Caco-2 (cell line): ENCODE results near the gene FPR1. TPM values are rescaled to one million over a fixed set of nuclear protein-coding genes. Genes with fewer than 3 reads are reported as not detected.

Experiments used
- BruUV-seq: library from RNA; stranded (reverse); fragments of 400-500 nt; replicated peaks from 2 replicates; lab custom pipeline; 2021; lab: Mats Ljungman, UMichigan
- CTCF ChIA-PET: fragments of 300-600 bp; sonication (Branson Sonifier 250); formaldehyde crosslinking; loops from one replicate; lab custom pipeline; 2022; ENCODE audit warnings: antibody characterized with exemption; lab: Charles Lee
- POLR2A ChIA-PET: fragments of 300-600 bp; sonication (Branson Sonifier 250); formaldehyde crosslinking; loops from one replicate; lab custom pipeline; 2022; ENCODE audit warnings: antibody characterized with exemption; lab: Charles Lee
- DNase-seq, 2 experiments: peaks; one replicate each; pipeline versions ENCODE4 v3.0.0 to v3.0.0-alpha.2; 2020 to 2022
- H3K27me3 ChIP-seq: replicated peaks from 2 replicates; pipeline ENCODE4 v1.6.0; 2011; ENCODE audit warnings: low read length; ENCODE audit not compliant: control insufficient read depth, insufficient read depth
- H3K36me3 ChIP-seq: 2 replicates; pipeline ENCODE4 v1.5.1; 2011; ENCODE audit warnings: low read length; ENCODE audit not compliant: control insufficient read depth, insufficient read depth
- H3K4me1 ChIP-seq: fragments of 250-450 bp; sonication (Bioruptor Pico); 2 replicates; pipeline ENCODE4 v1.5.1; 2020; ENCODE audit warnings: mild to moderate bottlenecking
- H3K4me3 ChIP-seq: 2 replicates; pipeline ENCODE4 v1.5.1; 2011; ENCODE audit warnings: low read depth, mild to moderate bottlenecking, control low read depth, low read length
- H3K9me3 ChIP-seq: fragments of 250-450 bp; sonication (Bioruptor Pico); 2 replicates; pipeline ENCODE4 v1.5.1; 2020; ENCODE audit warnings: mild to moderate bottlenecking, moderate library complexity
- H3K27ac Mint-ChIP-seq: one replicate; pipeline ENCODE4 v1.8.0; 2022; ENCODE audit warnings: mixed read lengths; ENCODE audit not compliant: unreplicated experiment
- H3K27me3 Mint-ChIP-seq: one replicate; pipeline ENCODE4 v1.8.0; 2022; ENCODE audit warnings: mixed read lengths; ENCODE audit not compliant: insufficient read depth, unreplicated experiment
- H3K36me3 Mint-ChIP-seq: one replicate; pipeline ENCODE4 v1.8.0; 2022; ENCODE audit warnings: mild to moderate bottlenecking, mixed read lengths; ENCODE audit not compliant: insufficient read depth, unreplicated experiment
- H3K4me1 Mint-ChIP-seq: one replicate; pipeline ENCODE4 v1.8.0; 2022; ENCODE audit warnings: low read depth, mixed read lengths; ENCODE audit not compliant: unreplicated experiment
- H3K4me3 Mint-ChIP-seq: one replicate; pipeline ENCODE4 v1.8.0; 2022; ENCODE audit warnings: mild to moderate bottlenecking, moderate library complexity, mixed read lengths; ENCODE audit not compliant: unreplicated experiment
- H3K9me3 Mint-ChIP-seq: one replicate; pipeline ENCODE4 v1.8.0; 2022; ENCODE audit warnings: mixed read lengths; ENCODE audit not compliant: unreplicated experiment
- intact Hi-C: fragments of 100-400 bp; cut with micrococcal nuclease; formaldehyde crosslinking; loops from one replicate; pipeline ENCODE4 v1.10.0; 2022; ENCODE audit not compliant: unreplicated experiment
- total RNA-seq: library from RNA; stranded (reverse); gene quantifications from 2 replicates; pipeline ENCODE4 v1.2.3, GENCODE V29; 2022
- TF ChIP-seq, protein P1 (sequence below), 2 experiments: fragments of 200-600 bp in 1 of 2; IDR thresholded peaks; 1 replicate in 1 of 2; 2 replicates in 1 of 2; pipeline versions ENCODE4 v1.5.1 to v1.8.0; 2011 to 2022; ENCODE audit warnings: antibody characterized with exemption in 1 of 2, control low read depth in 1 of 2, inconsistent platforms in 1 of 2, low read depth in 1 of 2, low read length in 1 of 2, mild to moderate bottlenecking in 1 of 2, moderate library complexity in 1 of 2; ENCODE audit not compliant: insufficient read depth in 1 of 2, severe bottlenecking in 1 of 2, unreplicated experiment in 1 of 2

The FPR1 gene
- total RNA-seq, 1 experiment from 2014 or later = not detected

- Histone ChIP-seq H3K4me1 (no peaks in the 10 kb centered on the region), H3K9me3 (no peaks in the 10 kb centered on the region), H3K27me3 (no peaks in the 10 kb centered on the region), H3K4me3 (no peak overlapping the region), H3K36me3 (no peaks in the 10 kb centered on the region)
- CTCF ChIA-PET = no interaction called here
- Mint-ChIP-seq H3K27me3 (no peaks in the 10 kb centered on the region), H3K27ac (no peak overlapping the region), H3K4me1 (no peaks in the 10 kb centered on the region), H3K9me3 (peaks cover 13% of the 10 kb centered on the region), H3K4me3 (no peak overlapping the region), H3K36me3 (no peaks in the 10 kb centered on the region)
- POLR2A ChIA-PET = no interaction called here
- peak in 1 of 2 experiments; percentile 7 for DNase-seq
- no TSS peak for BruUV-seq
- TF ChIP-seq, protein P1, sequence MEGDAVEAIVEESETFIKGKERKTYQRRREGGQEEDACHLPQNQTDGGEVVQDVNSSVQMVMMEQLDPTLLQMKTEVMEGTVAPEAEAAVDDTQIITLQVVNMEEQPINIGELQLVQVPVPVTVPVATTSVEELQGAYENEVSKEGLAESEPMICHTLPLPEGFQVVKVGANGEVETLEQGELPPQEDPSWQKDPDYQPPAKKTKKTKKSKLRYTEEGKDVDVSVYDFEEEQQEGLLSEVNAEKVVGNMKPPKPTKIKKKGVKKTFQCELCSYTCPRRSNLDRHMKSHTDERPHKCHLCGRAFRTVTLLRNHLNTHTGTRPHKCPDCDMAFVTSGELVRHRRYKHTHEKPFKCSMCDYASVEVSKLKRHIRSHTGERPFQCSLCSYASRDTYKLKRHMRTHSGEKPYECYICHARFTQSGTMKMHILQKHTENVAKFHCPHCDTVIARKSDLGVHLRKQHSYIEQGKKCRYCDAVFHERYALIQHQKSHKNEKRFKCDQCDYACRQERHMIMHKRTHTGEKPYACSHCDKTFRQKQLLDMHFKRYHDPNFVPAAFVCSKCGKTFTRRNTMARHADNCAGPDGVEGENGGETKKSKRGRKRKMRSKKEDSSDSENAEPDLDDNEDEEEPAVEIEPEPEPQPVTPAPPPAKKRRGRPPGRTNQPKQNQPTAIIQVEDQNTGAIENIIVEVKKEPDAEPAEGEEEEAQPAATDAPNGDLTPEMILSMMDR (IDR thresholded peaks at IDR 0.05; ENCODE audit: insufficient read depth in 1 of 2, low read depth in 1 of 2, low read length in 1 of 2, severe bottlenecking in 1 of 2, unreplicated experiment in 1 of 2) = no peak
- intact Hi-C loops = loop anchor here (2.0 kb wide), 1 partner anchor 71 kb away; no protein-coding TSS in a partner anchor
These were observed 31.7 kb upstream of the FPR1 start for GRCh38 chr19:51783372-51783771.

GRCh38 chr19:51781999-51782398 lies 30.3 kb upstream of the FPR1 start:
- Histone ChIP-seq H3K27me3 (no peaks in the 10 kb centered on the region), H3K4me1 (no peaks in the 10 kb centered on the region), H3K4me3 (no peak overlapping the region), H3K9me3 (no peaks in the 10 kb centered on the region), H3K36me3 (no peaks in the 10 kb centered on the region)
- no peaks in the 10 kb centered on the region for H3K27me3 Mint-ChIP-seq
- no TSS peak for BruUV-seq
- POLR2A ChIA-PET = no interaction called here
- no peaks in the 10 kb centered on the region for H3K4me1 Mint-ChIP-seq
- no peaks in the 10 kb centered on the region for H3K9me3 Mint-ChIP-seq
- no peak overlapping the region for H3K27ac Mint-ChIP-seq
- intact Hi-C loops = loop anchor here (2.0 kb wide), 1 partner anchor 69 kb away; no protein-coding TSS in a partner anchor
- no peak for DNase-seq
- H3K4me3 Mint-ChIP-seq = no peak overlapping the region
- no peaks in the 10 kb centered on the region for H3K36me3 Mint-ChIP-seq
- CTCF ChIA-PET = no interaction called here
- TF ChIP-seq, protein P1 (IDR thresholded peaks at IDR 0.05; ENCODE audit: insufficient read depth in 1 of 2, low read depth in 1 of 2, low read length in 1 of 2, severe bottlenecking in 1 of 2, unreplicated experiment in 1 of 2) = no peak

- Histone ChIP-seq H3K36me3 (no peaks in the 10 kb centered on the region), H3K9me3 (no peaks in the 10 kb centered on the region; the same call in 1 of the 2 replicates), H3K27me3 (no peaks in the 10 kb centered on the region), H3K4me1 (no peaks in the 10 kb centered on the region), H3K4me3 (no peak overlapping the region)
- ChIA-PET POLR2A (no interaction called here), CTCF (no interaction called here)
- Mint-ChIP-seq H3K4me1 (no peaks in the 10 kb centered on the region), H3K27ac (no peak overlapping the region), H3K4me3 (no peak overlapping the region), H3K27me3 (no peaks in the 10 kb centered on the region), H3K9me3 (peaks cover 8% of the 10 kb centered on the region), H3K36me3 (no peaks in the 10 kb centered on the region)
- TF ChIP-seq, protein P1 (IDR thresholded peaks at IDR 0.05; ENCODE audit: insufficient read depth in 1 of 2, low read depth in 1 of 2, low read length in 1 of 2, severe bottlenecking in 1 of 2, unreplicated experiment in 1 of 2) = no peak
- DNase-seq = no peak
- intact Hi-C loops = no loop called here
- no TSS peak for BruUV-seq
These were observed 28.6 kb upstream of the FPR1 start for GRCh38 chr19:51780270-51780669.
